Measurements from ENCODE around the gene MZB1.
A peak's percentile ranks its signal among the peaks of the same experiment; 100 is the strongest.
"Not testable (repeated sequence)": the region's sequence is repeated elsewhere in the genome, so short reads cannot be mapped to it uniquely, and the experiment has no call there.

Gene MZB1

GRCh38 chr5:139371482-139372435, 18.0 kb downstream of the MZB1 start:
- no peak for DNase-seq

GRCh38 chr5:139369181-139369580, 20.5 kb downstream of the MZB1 start:
- DNase-seq, result no peak

- no peak for DNase-seq
These were observed 21.1 kb downstream of the MZB1 start for GRCh38 chr5:139368613-139369012.

- no peak for DNase-seq
These were observed 25.2 kb downstream of the MZB1 start for GRCh38 chr5:139364466-139364865.

GRCh38 chr5:139363937-139364336, 25.8 kb downstream of the MZB1 start:
- no peak for DNase-seq

GRCh38 chr5:139361835-139362429, 27.8 kb downstream of the MZB1 start:
- no peak for DNase-seq

GRCh38 chr5:139360384-139360783, 29.3 kb downstream of the MZB1 start:
- DNase-seq, result no peak

- no peak for DNase-seq
These were observed 31.6 kb downstream of the MZB1 start for GRCh38 chr5:139358064-139358463.

- DNase-seq, result not testable (repeated sequence)
These were observed 33.8 kb downstream of the MZB1 start for GRCh38 chr5:139355900-139356299.

- no peak for DNase-seq
These were observed 35.5 kb downstream of the MZB1 start for GRCh38 chr5:139354186-139354585.

GRCh38 chr5:139347863-139348262, 41.9 kb downstream of the MZB1 start:
- not testable (repeated sequence) for DNase-seq

- not testable (repeated sequence) for DNase-seq
These were observed 44.3 kb downstream of the MZB1 start for GRCh38 chr5:139345442-139345841.

GRCh38 chr5:139344177-139344576, 45.5 kb downstream of the MZB1 start:
- no peak for DNase-seq

- no peak for DNase-seq
These were observed 46.2 kb downstream of the MZB1 start for GRCh38 chr5:139343476-139343875.

GRCh38 chr5:139342423-139342723, 47.3 kb downstream of the MZB1 start:
- no peak for DNase-seq

GRCh38 chr5:139341689-139342422, 47.9 kb downstream of the MZB1 start, which contains the start of gene PAIP2:
PAIP2 (plus strand) TSS chr5:139341854; CDS start chr5:139363785, 21,931 bp downstream.
- DNase-seq, result peak; percentile 93

- no peak for DNase-seq
These were observed 48.5 kb downstream of the MZB1 start for GRCh38 chr5:139341187-139341688.

GRCh38 chr5:139340051-139340450, 49.7 kb downstream of the MZB1 start:
- no peak for DNase-seq
